DMS53 treated with DMSO at 0.1 percent for 48 hours (cell line): ENCODE data around the gene WDTC1.

ENCODE experiments used
- DNase-seq: peaks from one replicate; lab custom pipeline; 2025; ENCODE audit not compliant: unreplicated experiment; lab: John Stamatoyannopoulos, UW

Gene WDTC1

GRCh38 chr1:27301052-27301422 is 66.6 kb downstream of the WDTC1 start:
- no peak for DNase-seq

- DNase-seq: no peak
Observed at GRCh38 chr1:27301582-27302199, 67.3 kb downstream of the WDTC1 start.

- no peak for DNase-seq
Observed at GRCh38 chr1:27302612-27303011, 68.2 kb downstream of the WDTC1 start.

- DNase-seq: no peak
Observed at GRCh38 chr1:27303509-27303908, 69.1 kb downstream of the WDTC1 start.

GRCh38 chr1:27306071-27306470 is 71.6 kb downstream of the WDTC1 start:
- no peak for DNase-seq

- no peak for DNase-seq
Observed at GRCh38 chr1:27306892-27307761, 72.7 kb downstream of the WDTC1 start.

- no peak for DNase-seq
Observed at GRCh38 chr1:27307874-27308598, 73.6 kb downstream of the WDTC1 start.

GRCh38 chr1:27314169-27314568 is 79.7 kb downstream of the WDTC1 start:
- DNase-seq: no peak

- no peak for DNase-seq
Observed at GRCh38 chr1:27314737-27315136, 80.3 kb downstream of the WDTC1 start.

GRCh38 chr1:27316860-27317259 is 82.4 kb downstream of the WDTC1 start:
- no peak for DNase-seq

GRCh38 chr1:27318136-27318535 is 83.7 kb downstream of the WDTC1 start:
- DNase-seq: no peak

- no peak for DNase-seq
Observed at GRCh38 chr1:27318596-27318995, 84.2 kb downstream of the WDTC1 start.

GRCh38 chr1:27321813-27322568 is 87.6 kb downstream of the WDTC1 start, which contains the start of gene TMEM222:
Gene TMEM222 (plus strand): TSS chr1:27322163. CDS start chr1:27322198, 35 bp downstream.
- peak; percentile 94 for DNase-seq

- no peak for DNase-seq
Observed at GRCh38 chr1:27322569-27323240, 88.3 kb downstream of the WDTC1 start.

- DNase-seq: no peak
Observed at GRCh38 chr1:27325286-27325685, 90.9 kb downstream of the WDTC1 start.

- no peak for DNase-seq
Observed at GRCh38 chr1:27327964-27328363, 93.5 kb downstream of the WDTC1 start.

GRCh38 chr1:27330786-27331185 is 96.4 kb downstream of the WDTC1 start:
- DNase-seq: no peak

GRCh38 chr1:27331426-27331825 is 97.0 kb downstream of the WDTC1 start:
- no peak for DNase-seq

- DNase-seq: no peak
Observed at GRCh38 chr1:27331922-27332321, 97.5 kb downstream of the WDTC1 start.

GRCh38 chr1:27332536-27333281 is 98.3 kb downstream of the WDTC1 start:
- DNase-seq: peak; percentile 7
